Activated naive CD8-positive, alpha-beta T cell treated with anti-CD3 and anti-CD28 coated beads for 36 hours (primary cell): ENCODE results near the gene HEXD. TPM values are rescaled to one million over a fixed set of nuclear protein-coding genes. Genes with fewer than 3 reads are reported as not detected.

ENCODE experiments used
- DNase-seq: peaks from one replicate; pipeline ENCODE4 v3.0.0; 2021
- H3K27ac Mint-ChIP-seq: one replicate; pipeline ENCODE4 v1.8.0; 2022; ENCODE audit warnings: mild to moderate bottlenecking, moderate library complexity, mixed read lengths
- H3K27me3 Mint-ChIP-seq: one replicate; pipeline ENCODE4 v1.8.0; 2022; ENCODE audit warnings: mild to moderate bottlenecking, mixed read lengths
- H3K36me3 Mint-ChIP-seq: one replicate; pipeline ENCODE4 v1.8.0; 2021; ENCODE audit warnings: mild to moderate bottlenecking, mixed read lengths
- H3K4me1 Mint-ChIP-seq: one replicate; pipeline ENCODE4 v1.8.0; 2021; ENCODE audit warnings: mixed read lengths
- H3K4me3 Mint-ChIP-seq: one replicate; pipeline ENCODE4 v1.8.0; 2022; ENCODE audit warnings: mild to moderate bottlenecking, moderate library complexity, mixed read lengths
- H3K9me3 Mint-ChIP-seq: one replicate; pipeline ENCODE4 v1.8.0; 2022; ENCODE audit warnings: mixed read lengths
- total RNA-seq, 2 experiments: library from RNA; stranded (reverse); gene quantifications; one replicate each; pipeline ENCODE4 v1.2.3, GENCODE V29; 2021

HEXD gene
- total RNA-seq, 2 experiments from 2014 or later = 17.3 to 20.3 TPM

GRCh38 chr17:82388223-82388921, 29.8 kb upstream of the HEXD start:
- no peaks in the 10 kb centered on the region for H3K27me3 Mint-ChIP-seq
- no peak overlapping the region for H3K27ac Mint-ChIP-seq
- no peaks in the 10 kb centered on the region for H3K4me1 Mint-ChIP-seq
- H3K9me3 Mint-ChIP-seq = no peaks in the 10 kb centered on the region
- H3K4me3 Mint-ChIP-seq = no peak overlapping the region
- no peaks in the 10 kb centered on the region for H3K36me3 Mint-ChIP-seq
- no peak for DNase-seq

GRCh38 chr17:82388922-82389283, 29.2 kb upstream of the HEXD start:
- H3K4me3 Mint-ChIP-seq = no peak overlapping the region
- H3K9me3 Mint-ChIP-seq = no peaks in the 10 kb centered on the region
- H3K27me3 Mint-ChIP-seq = no peaks in the 10 kb centered on the region
- H3K27ac Mint-ChIP-seq = no peak overlapping the region
- H3K36me3 Mint-ChIP-seq = no peaks in the 10 kb centered on the region
- no peaks in the 10 kb centered on the region for H3K4me1 Mint-ChIP-seq
- no peak for DNase-seq

- no peak for DNase-seq
- Mint-ChIP-seq H3K4me3 (no peak overlapping the region), H3K27ac (no peak overlapping the region), H3K27me3 (no peaks in the 10 kb centered on the region), H3K9me3 (no peaks in the 10 kb centered on the region), H3K4me1 (no peaks in the 10 kb centered on the region), H3K36me3 (no peaks in the 10 kb centered on the region)
These were observed 28.8 kb upstream of the HEXD start for GRCh38 chr17:82389379-82389778.

DNA sequence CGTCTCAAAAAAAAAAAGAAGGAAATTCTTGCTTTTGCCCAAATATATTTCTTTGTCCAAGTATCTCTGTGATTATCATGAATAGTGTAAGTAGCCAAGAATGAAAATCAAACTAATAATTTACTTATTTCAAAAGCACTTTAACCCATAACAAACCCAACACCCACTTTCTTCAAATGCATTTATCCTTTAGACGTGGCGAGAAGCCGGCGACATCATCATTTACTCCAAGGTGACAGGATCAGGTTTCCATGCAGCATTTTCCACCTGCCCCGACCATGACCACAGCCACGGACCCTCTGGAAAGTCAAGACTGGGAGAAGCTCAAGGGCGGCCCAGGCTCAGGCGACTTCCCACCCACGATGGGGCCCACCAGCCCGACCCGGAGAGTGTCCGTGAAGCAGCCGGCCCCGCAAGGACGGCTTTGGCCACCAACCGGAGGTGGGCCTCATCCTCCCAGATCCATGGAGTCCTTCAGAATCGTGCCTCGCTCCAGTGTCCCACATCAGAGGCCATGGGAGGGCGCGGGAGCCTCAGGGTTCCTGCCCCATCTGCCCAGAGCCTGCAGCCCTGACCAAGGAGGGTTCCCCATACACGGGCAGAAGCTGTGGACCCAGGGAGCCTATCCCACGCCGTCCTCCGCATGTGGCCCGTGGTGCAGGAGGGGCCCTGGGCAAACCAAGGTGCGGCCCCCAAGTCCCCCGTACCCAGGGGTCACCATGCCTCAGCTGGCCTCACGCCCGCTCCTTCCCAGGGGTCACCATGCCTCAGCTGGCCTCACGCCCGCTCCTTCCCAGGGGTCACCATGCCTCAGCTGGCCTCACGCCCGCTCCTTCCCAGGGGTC, 27.9 kb upstream of the HEXD start:
- Mint-ChIP-seq H3K27ac (no peak overlapping the region), H3K4me3 (no peak overlapping the region)

GRCh38 chr17:82390860-82391435, 27.2 kb upstream of the HEXD start:
- no peaks in the 10 kb centered on the region for H3K4me1 Mint-ChIP-seq
- no peaks in the 10 kb centered on the region for H3K27me3 Mint-ChIP-seq
- H3K36me3 Mint-ChIP-seq = no peaks in the 10 kb centered on the region
- H3K27ac Mint-ChIP-seq = no peak overlapping the region
- no peak overlapping the region for H3K4me3 Mint-ChIP-seq
- H3K9me3 Mint-ChIP-seq = no peaks in the 10 kb centered on the region
- DNase-seq = no peak

More for the DNA sequence above, 27.9 kb upstream of the HEXD start:
- H3K36me3 Mint-ChIP-seq = no peaks in the 10 kb centered on the region
- no peaks in the 10 kb centered on the region for H3K27me3 Mint-ChIP-seq
- no peak for DNase-seq
- no peaks in the 10 kb centered on the region for H3K9me3 Mint-ChIP-seq
- no peaks in the 10 kb centered on the region for H3K4me1 Mint-ChIP-seq

- no peaks in the 10 kb centered on the region for H3K27me3 Mint-ChIP-seq
- no peak for DNase-seq
- H3K4me1 Mint-ChIP-seq = no peaks in the 10 kb centered on the region
- H3K9me3 Mint-ChIP-seq = no peaks in the 10 kb centered on the region
- H3K27ac Mint-ChIP-seq = no peak overlapping the region
- H3K36me3 Mint-ChIP-seq = no peaks in the 10 kb centered on the region
- H3K4me3 Mint-ChIP-seq = no peak overlapping the region
These were observed 26.6 kb upstream of the HEXD start for GRCh38 chr17:82391496-82392066.

- no peak overlapping the region for H3K4me3 Mint-ChIP-seq
- H3K27ac Mint-ChIP-seq = no peak overlapping the region
- H3K36me3 Mint-ChIP-seq = no peaks in the 10 kb centered on the region
- no peak for DNase-seq
- H3K9me3 Mint-ChIP-seq = no peaks in the 10 kb centered on the region
- no peaks in the 10 kb centered on the region for H3K4me1 Mint-ChIP-seq
- no peaks in the 10 kb centered on the region for H3K27me3 Mint-ChIP-seq
These were observed 25.8 kb upstream of the HEXD start for GRCh38 chr17:82392209-82392920.

GRCh38 chr17:82392941-82393340, 25.2 kb upstream of the HEXD start:
- H3K27ac Mint-ChIP-seq = no peak overlapping the region
- H3K27me3 Mint-ChIP-seq = no peaks in the 10 kb centered on the region
- H3K4me3 Mint-ChIP-seq = no peak overlapping the region
- H3K4me1 Mint-ChIP-seq = no peaks in the 10 kb centered on the region
- H3K9me3 Mint-ChIP-seq = no peaks in the 10 kb centered on the region
- DNase-seq = no peak
- no peaks in the 10 kb centered on the region for H3K36me3 Mint-ChIP-seq

DNA sequence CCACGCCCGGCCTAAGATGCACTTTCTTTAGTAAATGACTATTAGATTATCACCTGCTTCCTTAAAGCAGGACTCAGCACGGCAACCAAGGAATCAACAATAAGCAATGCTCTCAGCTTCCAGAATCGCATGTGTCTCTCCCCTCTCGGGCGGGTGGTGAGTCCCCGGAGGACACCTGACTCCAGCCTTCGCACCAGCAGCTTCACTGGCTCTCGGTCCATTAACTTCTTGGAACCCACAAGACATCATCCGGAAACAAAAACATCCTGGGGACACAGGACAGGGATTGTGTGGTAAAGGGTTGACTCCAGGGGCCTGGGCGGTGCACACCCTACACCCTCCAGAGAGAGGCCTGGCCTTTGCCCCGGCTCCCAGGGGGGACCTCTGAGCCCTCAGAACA, 23.9 kb upstream of the HEXD start:
- Mint-ChIP-seq H3K9me3 (no peaks in the 10 kb centered on the region), H3K27me3 (no peaks in the 10 kb centered on the region), H3K27ac (no peak overlapping the region), H3K4me3 (no peak overlapping the region), H3K4me1 (no peaks in the 10 kb centered on the region), H3K36me3 (no peaks in the 10 kb centered on the region)
- DNase-seq = no peak

DNA sequence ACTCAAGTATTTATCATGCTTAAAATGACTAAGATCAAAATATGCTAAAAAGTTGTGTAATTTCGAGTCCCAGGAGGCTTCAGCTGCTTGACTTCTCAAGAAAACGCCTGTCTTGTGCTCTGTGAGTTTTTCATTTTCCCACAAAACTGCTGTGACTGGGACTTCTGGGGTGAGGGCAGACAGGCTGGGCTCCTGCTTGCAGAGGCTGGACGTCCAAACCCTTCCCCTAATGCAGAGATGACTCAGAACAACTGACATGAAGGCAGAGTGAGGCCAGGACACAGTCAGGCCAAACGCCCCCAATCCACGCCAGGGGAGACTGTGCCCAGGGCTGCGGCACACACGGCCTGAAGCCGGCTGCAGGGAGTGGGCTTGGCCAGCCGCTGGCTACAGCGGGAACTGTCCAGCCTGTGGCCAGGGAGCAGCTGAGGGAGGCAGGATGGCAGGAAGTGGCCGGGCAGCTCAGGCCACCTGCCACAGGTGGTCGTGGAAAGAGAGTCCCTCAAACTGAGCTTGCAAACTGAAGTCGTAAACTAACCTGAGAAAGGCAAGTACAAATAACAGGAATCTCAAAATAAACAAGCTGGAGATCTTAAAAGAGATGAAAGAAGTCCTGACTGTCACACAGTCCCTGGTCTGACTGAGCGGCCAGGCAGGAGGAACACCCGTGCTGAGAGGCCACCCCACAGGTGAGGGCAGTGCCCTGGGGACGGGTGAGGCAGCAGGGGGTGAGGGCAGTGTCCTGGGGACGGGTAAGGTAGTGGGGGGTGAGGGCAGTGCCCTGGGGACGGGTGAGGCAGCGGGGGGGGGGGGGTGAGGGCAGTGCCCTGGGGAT, 21.3 kb upstream of the HEXD start:
- Mint-ChIP-seq H3K36me3 (peaks cover 8% of the 10 kb centered on the region), H3K27me3 (no peaks in the 10 kb centered on the region), H3K9me3 (no peaks in the 10 kb centered on the region), H3K27ac (no peak overlapping the region), H3K4me3 (no peak overlapping the region), H3K4me1 (peaks cover 8% of the 10 kb centered on the region)
- DNase-seq = no peak

DNA sequence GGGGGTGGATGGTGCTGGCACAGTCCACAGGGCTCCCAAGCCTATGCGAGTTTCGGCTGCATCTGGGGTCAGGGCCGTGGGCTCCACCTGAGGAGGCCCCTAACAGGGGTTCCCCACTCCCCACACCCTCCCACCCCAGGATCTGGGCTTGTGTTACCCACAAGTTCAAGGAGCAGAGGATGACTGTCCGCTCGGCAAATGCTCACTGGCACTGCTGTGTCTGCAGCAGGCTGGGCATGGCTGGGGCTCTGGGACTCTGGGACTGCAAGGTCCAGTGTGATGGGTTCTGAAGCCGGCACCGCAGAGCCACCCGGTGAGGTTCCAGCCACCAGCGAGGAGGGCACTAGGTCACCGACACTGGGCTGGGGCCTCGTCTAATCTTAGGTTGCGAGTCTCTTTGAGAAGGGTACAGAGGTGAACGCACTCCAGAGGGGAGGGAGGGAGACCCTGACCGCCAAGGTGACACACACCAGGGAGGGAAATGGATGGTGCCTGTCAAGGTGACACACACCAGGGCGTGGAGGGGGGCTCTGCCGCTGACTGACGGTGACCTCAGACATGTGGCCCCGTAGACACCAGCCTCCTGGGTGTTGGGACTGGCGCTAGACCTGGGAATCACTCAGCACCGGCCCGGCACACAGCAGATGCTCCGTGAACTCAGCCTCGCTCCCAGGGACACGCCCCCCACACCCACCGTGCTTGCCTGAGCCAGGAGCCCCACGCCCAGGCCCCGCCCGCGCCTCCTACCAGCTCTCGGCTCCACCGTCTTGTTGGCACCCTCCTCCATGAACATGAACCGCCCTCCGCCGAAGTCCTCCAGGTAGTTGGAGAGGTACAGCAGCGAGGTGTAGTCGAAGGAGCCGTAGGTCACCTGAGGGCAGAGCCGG, 20.5 kb upstream of the HEXD start:
- Mint-ChIP-seq H3K4me3 (no peak overlapping the region), H3K27me3 (no peaks in the 10 kb centered on the region), H3K9me3 (no peaks in the 10 kb centered on the region), H3K4me1 (peaks cover 8% of the 10 kb centered on the region), H3K36me3 (peaks cover 9% of the 10 kb centered on the region), H3K27ac (no peak overlapping the region)
- DNase-seq = no peak

- Mint-ChIP-seq H3K27ac (no peak overlapping the region), H3K4me1 (peaks cover 8% of the 10 kb centered on the region), H3K36me3 (peaks cover 11% of the 10 kb centered on the region), H3K27me3 (no peaks in the 10 kb centered on the region), H3K4me3 (no peak overlapping the region), H3K9me3 (no peaks in the 10 kb centered on the region)
- DNase-seq = no peak
These were observed 19.1 kb upstream of the HEXD start for GRCh38 chr17:82399041-82399441.

DNA sequence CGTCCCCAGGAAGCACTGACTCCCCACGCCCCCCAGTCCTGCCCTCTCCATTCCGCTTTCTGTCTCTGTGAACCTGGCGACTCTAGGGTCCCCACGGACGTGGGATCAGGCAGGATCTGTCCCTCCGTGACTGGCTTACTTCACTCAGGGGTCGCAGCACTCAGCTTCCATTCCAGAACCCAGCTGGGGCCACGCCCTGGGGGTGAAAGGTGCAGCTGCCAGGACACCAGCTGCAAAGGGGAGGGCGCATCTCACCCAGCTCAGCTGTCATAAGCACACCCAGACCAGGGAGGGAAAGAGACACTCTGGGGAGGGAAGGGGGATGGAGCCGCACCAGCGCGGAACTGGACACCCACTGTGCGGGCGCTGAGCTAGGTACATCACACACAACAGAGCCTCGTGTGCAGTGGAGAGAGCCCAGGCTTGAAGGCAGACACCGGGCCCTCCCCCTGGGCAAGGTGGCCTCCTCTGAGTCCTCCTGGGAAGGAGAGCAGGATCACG, 18.5 kb upstream of the HEXD start:
- H3K27ac Mint-ChIP-seq = no peak overlapping the region
- H3K9me3 Mint-ChIP-seq = no peaks in the 10 kb centered on the region
- no peaks in the 10 kb centered on the region for H3K27me3 Mint-ChIP-seq
- no peak overlapping the region for H3K4me3 Mint-ChIP-seq
- H3K4me1 Mint-ChIP-seq = peaks cover 8% of the 10 kb centered on the region
- no peak for DNase-seq
- H3K36me3 Mint-ChIP-seq = peaks cover 11% of the 10 kb centered on the region
